Keratinocyte (primary cell): ENCODE measurements around the gene PSRC1.

Source experiments
- CTCF ChIP-seq, 3 experiments: IDR thresholded peaks in 1 of 3; conservative IDR thresholded peaks in 1 of 3; optimal IDR thresholded peaks in 1 of 3; 2 replicates in 2 of 3; 3 replicates in 1 of 3; pipeline versions ENCODE3 to v1.5.1; 2011; ENCODE audit warnings: low read length in 3 of 3, mild to moderate bottlenecking in 3 of 3, moderate library complexity in 2 of 3, control low read depth in 1 of 3, inconsistent platforms in 1 of 3; ENCODE audit not compliant: insufficient read depth in 2 of 3; ENCODE audit errors: extremely low read depth in 1 of 3
- EZH2 ChIP-seq: IDR thresholded peaks from one replicate; pipeline ENCODE4 v1.6.1; 2012; ENCODE audit warnings: inconsistent platforms, mild to moderate bottlenecking, low read length, moderate library complexity

- TF ChIP-seq CTCF (optimal IDR thresholded peaks at IDR 0.05 in 1 of 3, IDR thresholded peaks at IDR 0.05 in 1 of 3, conservative IDR thresholded peaks at IDR 0.05 in 1 of 3; ENCODE audit: extremely low read depth in 1 of 3, insufficient read depth in 2 of 3, low read length in 3 of 3), result no peak
- no peak for TF ChIP-seq EZH2
Measured at GRCh38 chr1:109283748-109284600, 1.0 kb upstream of the PSRC1 start.
